SW480 (cell line): ENCODE measurements around the gene UNC93A.
"Not testable (repeated sequence)": the region's sequence is repeated elsewhere in the genome, so short reads cannot be mapped to it uniquely, and the experiment has no call there.

ENCODE experiments used
- DNase-seq: peaks from one replicate; pipeline ENCODE4 v3.0.0-alpha.2; 2016; ENCODE audit warnings: low spot score

Gene UNC93A

GRCh38 chr6:167341665-167342655, 50.8 kb downstream of the UNC93A start:
- peak; percentile 73 for DNase-seq

GRCh38 chr6:167342879-167343610, 51.9 kb downstream of the UNC93A start:
- no peak for DNase-seq

GRCh38 chr6:167345348-167345747, 54.2 kb downstream of the UNC93A start:
- no peak for DNase-seq

- no peak for DNase-seq
These were observed 54.8 kb downstream of the UNC93A start for GRCh38 chr6:167345960-167346359.

- no peak for DNase-seq
These were observed 56.1 kb downstream of the UNC93A start for GRCh38 chr6:167347226-167347625.

- DNase-seq = no peak
These were observed 58.6 kb downstream of the UNC93A start for GRCh38 chr6:167349631-167350274.

- DNase-seq = no peak
These were observed 59.2 kb downstream of the UNC93A start for GRCh38 chr6:167350275-167350696.

- peak; percentile 75 for DNase-seq
These were observed 59.9 kb downstream of the UNC93A start for GRCh38 chr6:167350731-167351655.

GRCh38 chr6:167351656-167352345, 60.7 kb downstream of the UNC93A start:
- DNase-seq = no peak

GRCh38 chr6:167356874-167357273, 65.8 kb downstream of the UNC93A start:
- DNase-seq = no peak

GRCh38 chr6:167358394-167358793, 67.3 kb downstream of the UNC93A start:
- DNase-seq = not testable (repeated sequence)

- DNase-seq = not testable (repeated sequence)
These were observed 70.1 kb downstream of the UNC93A start for GRCh38 chr6:167361170-167361569.
